MM.1S (cell line): ENCODE data around the gene IVNS1ABP.
A peak's percentile ranks its signal among the peaks of the same experiment; 100 is the strongest.

ENCODE experiments used
- DNase-seq: peaks from one replicate; pipeline ENCODE4 v3.0.0-alpha.2; 2015
- H2AFZ ChIP-seq: fragments of 300-600 bp; sonication (generic); 2 replicates; pipeline ENCODE4 v1.6.0; 2016; ENCODE audit warnings: antibody characterized with exemption, low read length
- H3F3A ChIP-seq: fragments of 300-600 bp; sonication (generic); 2 replicates; pipeline ENCODE4 v1.6.1; 2016; ENCODE audit warnings: mild to moderate bottlenecking, antibody characterized with exemption, low read length, moderate library complexity, mixed read lengths; ENCODE audit not compliant: insufficient read depth
- H3K27ac ChIP-seq: fragments of 300-600 bp; sonication (generic); 2 replicates; pipeline ENCODE4 v1.5.1; 2016; ENCODE audit warnings: mild to moderate bottlenecking, low read length
- H3K27me3 ChIP-seq: fragments of 300-600 bp; sonication (generic); replicated peaks from 2 replicates; pipeline ENCODE4 v1.6.0; 2016; ENCODE audit warnings: low read length; ENCODE audit not compliant: insufficient read depth
- H3K36me3 ChIP-seq: fragments of 300-600 bp; sonication (generic); replicated peaks from 2 replicates; pipeline ENCODE4 v1.6.1; 2016; ENCODE audit warnings: mild to moderate bottlenecking, low read length, mixed read lengths; ENCODE audit not compliant: insufficient read depth
- H3K4me1 ChIP-seq: fragments of 300-600 bp; sonication (generic); 2 replicates; pipeline ENCODE4 v1.6.1; 2016; ENCODE audit warnings: low read length, mixed read lengths
- H3K4me2 ChIP-seq: fragments of 300-600 bp; sonication (generic); 2 replicates; pipeline ENCODE4 v1.6.0; 2016; ENCODE audit warnings: low read depth, low read length
- H3K4me3 ChIP-seq: fragments of 300-600 bp; sonication (generic); 2 replicates; pipeline ENCODE4 v1.5.1; 2016; ENCODE audit warnings: low read length, mixed read lengths
- H3K79me2 ChIP-seq: fragments of 300-600 bp; sonication (generic); 2 replicates; pipeline ENCODE4 v1.6.1; 2016; ENCODE audit warnings: mixed run types, low read length, mixed read lengths
- H3K9ac ChIP-seq: fragments of 300-600 bp; sonication (generic); 2 replicates; pipeline ENCODE4 v1.6.1; 2016; ENCODE audit warnings: low read length, mixed read lengths
- H3K9me2 ChIP-seq: fragments of 300-600 bp; sonication (generic); replicated peaks from 2 replicates; pipeline ENCODE4 v1.6.1; 2016; ENCODE audit warnings: mild to moderate bottlenecking, low read length, mixed read lengths; ENCODE audit not compliant: insufficient read depth
- H3K9me3 ChIP-seq: fragments of 300-600 bp; sonication (generic); replicated peaks from 2 replicates; pipeline ENCODE4 v1.6.1; 2016; ENCODE audit warnings: mild to moderate bottlenecking, low read length, mixed read lengths; ENCODE audit not compliant: insufficient read depth
- H4K20me1 ChIP-seq: fragments of 300-600 bp; sonication (generic); 2 replicates; pipeline ENCODE4 v1.6.1; 2016; ENCODE audit warnings: mild to moderate bottlenecking, low read length, moderate library complexity, mixed read lengths; ENCODE audit not compliant: insufficient read depth
- EZH2 ChIP-seq: fragments of 300-600 bp; sonication (generic); optimal IDR thresholded peaks from 2 replicates; pipeline ENCODE3; 2017; ENCODE audit warnings: low read depth, mild to moderate bottlenecking, antibody characterized with exemption, low read length, mixed read lengths
- EZH2phosphoT487 ChIP-seq: fragments of 300-600 bp; sonication (generic); IDR thresholded peaks from 2 replicates; pipeline ENCODE4 v1.6.1; 2018; ENCODE audit warnings: antibody characterized with exemption, low read length
- TF ChIP-seq, protein P1 (sequence below): fragments of 300-600 bp; sonication (generic); IDR thresholded peaks from 2 replicates; pipeline ENCODE4 v1.5.1; 2016; ENCODE audit warnings: antibody characterized with exemption, low read length, mixed read lengths

Gene IVNS1ABP

DNA sequence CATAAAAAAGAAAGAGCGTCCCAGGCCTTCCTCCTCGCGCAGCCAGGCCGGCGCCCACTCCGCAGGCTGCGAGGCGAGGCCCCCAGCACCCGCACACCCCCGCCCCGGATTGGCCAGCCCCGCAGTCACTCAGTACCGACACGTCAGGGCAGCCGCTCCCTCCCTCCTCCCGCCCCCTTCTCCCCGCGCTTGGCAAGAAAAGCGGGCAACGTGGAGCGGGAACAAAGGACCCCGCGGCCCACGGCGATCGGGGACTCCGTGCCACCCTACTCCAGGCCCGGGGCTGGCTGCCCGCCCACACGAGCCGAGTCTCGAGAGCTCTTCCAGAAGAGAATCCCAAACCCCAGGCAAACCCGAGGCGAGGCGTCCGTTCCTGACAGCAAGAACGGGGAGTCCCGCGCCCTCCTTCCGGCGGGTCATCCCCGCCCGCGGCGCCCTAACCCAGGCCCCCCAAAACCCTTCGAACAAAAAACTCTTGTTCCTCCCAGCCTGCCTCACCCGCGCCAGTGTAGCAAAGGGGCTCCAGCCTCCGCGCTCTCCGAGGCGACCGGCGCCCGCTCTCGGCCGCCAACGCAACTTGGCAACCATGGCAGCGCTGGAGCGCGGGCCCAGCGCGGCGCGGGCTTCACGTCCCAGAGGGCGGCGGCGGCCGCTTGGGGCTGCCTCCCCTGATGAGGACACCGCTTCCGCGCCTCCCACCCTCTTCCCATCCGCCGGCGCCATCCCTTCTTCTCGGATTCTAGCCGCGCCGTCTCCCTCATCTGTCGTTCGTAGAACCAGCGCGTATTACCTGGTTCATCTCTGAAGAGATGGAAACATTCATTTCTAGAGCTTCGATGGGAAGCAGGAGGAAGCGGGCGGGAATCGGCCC lies 645 bp downstream of the IVNS1ABP start:
- peak overlapping the region; percentile 96 for H3K27ac ChIP-seq

DNA sequence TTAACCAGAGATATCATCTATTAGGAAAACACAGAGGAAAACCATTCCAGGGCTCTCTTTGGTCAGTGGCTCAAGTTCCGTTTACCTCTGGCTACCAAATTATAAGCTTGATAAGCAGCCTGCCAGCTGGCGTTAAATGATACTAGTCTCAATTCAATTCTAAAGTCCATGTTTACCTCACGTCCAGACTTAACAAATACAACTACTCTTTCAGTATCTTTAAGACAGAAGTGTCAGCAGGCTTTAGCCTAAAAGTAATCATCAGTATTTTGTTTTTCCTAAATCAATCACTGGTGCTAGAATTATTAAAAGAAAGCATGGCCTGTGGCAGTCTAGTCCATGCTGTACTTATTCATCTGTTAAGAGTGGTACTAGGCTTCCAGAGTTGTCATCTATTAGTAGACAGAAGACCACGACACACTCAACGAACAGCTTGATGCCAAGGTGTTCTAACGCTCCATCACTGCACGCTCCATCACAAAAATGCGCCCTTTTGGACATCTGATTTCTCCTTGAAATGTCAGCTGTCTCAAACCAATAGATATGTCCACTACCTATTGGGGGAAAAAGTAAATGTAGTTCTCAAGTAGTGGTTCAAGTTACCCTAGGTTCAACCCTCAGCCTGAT lies 1.5 kb downstream of the IVNS1ABP start:
- Histone ChIP-seq H3K9me2 (no peaks in the 10 kb centered on the region), H3K27ac (peak overlapping the region; percentile 96; the same call in 1 of the 2 replicates), H4K20me1 (peaks cover 43% of the 10 kb centered on the region), H3K9ac (peak overlapping the region; percentile 85), H3K9me3 (no peaks in the 10 kb centered on the region), H3K27me3 (no peaks in the 10 kb centered on the region), H3K4me2 (peak overlapping the region; percentile 92), H3K4me3 (peak overlapping the region; percentile 78), H3K36me3 (peaks cover 6% of the 10 kb centered on the region; the same call in 1 of the 2 replicates), H3K4me1 (peaks cover 29% of the 10 kb centered on the region), H3F3A (peaks cover 18% of the 10 kb centered on the region), H2AFZ (peak overlapping the region; percentile 53; the same call in 1 of the 2 replicates), H3K79me2 (peaks cover 64% of the 10 kb centered on the region)
- DNase-seq = no peak
- TF ChIP-seq EZH2phosphoT487 = no peak
- no peak for TF ChIP-seq EZH2
- TF ChIP-seq, protein P1, sequence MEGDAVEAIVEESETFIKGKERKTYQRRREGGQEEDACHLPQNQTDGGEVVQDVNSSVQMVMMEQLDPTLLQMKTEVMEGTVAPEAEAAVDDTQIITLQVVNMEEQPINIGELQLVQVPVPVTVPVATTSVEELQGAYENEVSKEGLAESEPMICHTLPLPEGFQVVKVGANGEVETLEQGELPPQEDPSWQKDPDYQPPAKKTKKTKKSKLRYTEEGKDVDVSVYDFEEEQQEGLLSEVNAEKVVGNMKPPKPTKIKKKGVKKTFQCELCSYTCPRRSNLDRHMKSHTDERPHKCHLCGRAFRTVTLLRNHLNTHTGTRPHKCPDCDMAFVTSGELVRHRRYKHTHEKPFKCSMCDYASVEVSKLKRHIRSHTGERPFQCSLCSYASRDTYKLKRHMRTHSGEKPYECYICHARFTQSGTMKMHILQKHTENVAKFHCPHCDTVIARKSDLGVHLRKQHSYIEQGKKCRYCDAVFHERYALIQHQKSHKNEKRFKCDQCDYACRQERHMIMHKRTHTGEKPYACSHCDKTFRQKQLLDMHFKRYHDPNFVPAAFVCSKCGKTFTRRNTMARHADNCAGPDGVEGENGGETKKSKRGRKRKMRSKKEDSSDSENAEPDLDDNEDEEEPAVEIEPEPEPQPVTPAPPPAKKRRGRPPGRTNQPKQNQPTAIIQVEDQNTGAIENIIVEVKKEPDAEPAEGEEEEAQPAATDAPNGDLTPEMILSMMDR = no peak

More for the DNA sequence above, 645 bp downstream of the IVNS1ABP start:
- H3K4me2 ChIP-seq = peak overlapping the region; percentile 92
- H4K20me1 ChIP-seq = peaks cover 43% of the 10 kb centered on the region
- TF ChIP-seq EZH2 (no peak), EZH2phosphoT487 (no peak)
- TF ChIP-seq, protein P1 = no peak
- H3F3A ChIP-seq = peaks cover 18% of the 10 kb centered on the region
- no peaks in the 10 kb centered on the region for H3K27me3 ChIP-seq
- no peaks in the 10 kb centered on the region for H3K36me3 ChIP-seq
- H3K9me3 ChIP-seq = no peaks in the 10 kb centered on the region
- H3K4me1 ChIP-seq = peaks cover 29% of the 10 kb centered on the region
- DNase-seq = peak; percentile 90
- no peaks in the 10 kb centered on the region for H3K9me2 ChIP-seq
- peak overlapping the region; percentile 85 for H3K9ac ChIP-seq
- H2AFZ ChIP-seq = peak overlapping the region; percentile 53
- peak overlapping the region; percentile 78 for H3K4me3 ChIP-seq
- peaks cover 56% of the 10 kb centered on the region for H3K79me2 ChIP-seq

DNA sequence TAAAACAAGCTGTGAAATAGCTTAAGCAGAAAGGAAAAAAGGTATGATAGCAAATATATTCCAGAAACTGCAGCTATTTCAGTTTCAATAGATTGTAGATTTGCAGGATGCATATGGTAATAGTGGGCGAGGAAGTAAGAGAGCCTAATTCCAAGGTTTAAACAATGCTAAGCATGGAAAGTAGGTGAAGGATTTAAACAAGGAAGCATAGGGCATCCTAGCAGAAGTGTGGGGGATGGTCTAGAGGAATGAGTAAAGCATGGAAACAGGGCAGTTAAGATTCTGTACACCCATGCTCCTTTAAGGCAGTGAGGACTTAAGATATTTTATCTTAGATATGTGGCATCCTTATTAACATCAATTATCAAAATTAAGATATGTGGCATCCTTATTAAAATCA lies 2.6 kb downstream of the IVNS1ABP start:
- peak overlapping the region; percentile 92 for H3K4me2 ChIP-seq
- H3F3A ChIP-seq = peaks cover 18% of the 10 kb centered on the region
- H2AFZ ChIP-seq = no peak overlapping the region
- no peaks in the 10 kb centered on the region for H3K9me2 ChIP-seq
- peak overlapping the region; percentile 78; the same call in 1 of the 2 replicates for H3K4me3 ChIP-seq
- no peaks in the 10 kb centered on the region for H3K27me3 ChIP-seq
- no peak overlapping the region for H3K9ac ChIP-seq
- no peak overlapping the region for H3K27ac ChIP-seq
- no peak for DNase-seq
- peaks cover 11% of the 10 kb centered on the region; the same call in 1 of the 2 replicates for H3K36me3 ChIP-seq
- peaks cover 29% of the 10 kb centered on the region for H3K4me1 ChIP-seq
- peaks cover 43% of the 10 kb centered on the region for H4K20me1 ChIP-seq
- H3K9me3 ChIP-seq = no peaks in the 10 kb centered on the region
- no peak for TF ChIP-seq EZH2phosphoT487
- no peak for TF ChIP-seq EZH2
- TF ChIP-seq, protein P1 = no peak
- peaks cover 70% of the 10 kb centered on the region for H3K79me2 ChIP-seq
